ENCODE measurements around the gene GRK6.
A peak's percentile ranks its signal among the peaks of the same experiment; 100 is the strongest.

GRK6 gene

DNA sequence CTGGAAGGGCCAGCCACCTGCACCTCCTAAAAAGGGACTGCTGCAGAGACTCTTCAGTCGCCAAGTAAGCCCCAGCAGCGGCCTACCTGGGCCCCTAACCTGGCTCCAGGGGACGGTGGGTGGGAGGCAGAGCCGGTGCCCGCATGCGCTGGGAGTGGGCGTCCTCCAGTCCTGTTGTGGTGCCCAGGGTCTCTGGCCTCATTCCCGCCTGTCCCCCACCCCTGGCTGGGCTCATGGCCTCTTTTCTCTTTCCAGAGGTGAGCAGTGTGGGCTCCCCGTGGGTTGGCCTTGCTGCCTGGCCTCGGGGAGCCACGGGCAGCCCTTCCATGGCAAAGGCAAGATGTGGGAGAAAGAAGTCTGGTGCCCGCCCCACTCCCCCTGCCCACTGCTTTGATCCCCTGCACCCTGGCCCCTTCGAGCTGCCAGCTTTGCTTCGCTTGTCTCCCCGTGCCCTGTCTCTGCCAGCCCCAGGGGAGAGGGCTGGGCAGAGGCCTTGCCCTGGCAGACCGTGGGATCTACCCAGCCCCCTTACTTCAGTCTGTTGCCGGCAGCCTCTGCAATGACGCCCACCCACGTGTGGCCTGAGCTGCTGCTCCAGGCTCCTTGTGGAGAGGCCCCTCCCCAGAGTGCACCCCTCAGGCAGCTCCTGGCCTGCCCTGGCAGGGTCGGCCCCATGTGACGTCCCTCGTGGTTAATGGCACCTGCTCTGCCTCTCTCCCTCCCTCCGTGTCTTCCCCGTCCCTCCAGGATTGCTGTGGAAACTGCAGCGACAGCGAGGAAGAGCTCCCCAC is 14.7 kb downstream of the GRK6 start:
- DNase-seq: no peak

- no peak for DNase-seq
Measured at GRCh38 chr5:177442066-177442826, 15.8 kb downstream of the GRK6 start.

DNA sequence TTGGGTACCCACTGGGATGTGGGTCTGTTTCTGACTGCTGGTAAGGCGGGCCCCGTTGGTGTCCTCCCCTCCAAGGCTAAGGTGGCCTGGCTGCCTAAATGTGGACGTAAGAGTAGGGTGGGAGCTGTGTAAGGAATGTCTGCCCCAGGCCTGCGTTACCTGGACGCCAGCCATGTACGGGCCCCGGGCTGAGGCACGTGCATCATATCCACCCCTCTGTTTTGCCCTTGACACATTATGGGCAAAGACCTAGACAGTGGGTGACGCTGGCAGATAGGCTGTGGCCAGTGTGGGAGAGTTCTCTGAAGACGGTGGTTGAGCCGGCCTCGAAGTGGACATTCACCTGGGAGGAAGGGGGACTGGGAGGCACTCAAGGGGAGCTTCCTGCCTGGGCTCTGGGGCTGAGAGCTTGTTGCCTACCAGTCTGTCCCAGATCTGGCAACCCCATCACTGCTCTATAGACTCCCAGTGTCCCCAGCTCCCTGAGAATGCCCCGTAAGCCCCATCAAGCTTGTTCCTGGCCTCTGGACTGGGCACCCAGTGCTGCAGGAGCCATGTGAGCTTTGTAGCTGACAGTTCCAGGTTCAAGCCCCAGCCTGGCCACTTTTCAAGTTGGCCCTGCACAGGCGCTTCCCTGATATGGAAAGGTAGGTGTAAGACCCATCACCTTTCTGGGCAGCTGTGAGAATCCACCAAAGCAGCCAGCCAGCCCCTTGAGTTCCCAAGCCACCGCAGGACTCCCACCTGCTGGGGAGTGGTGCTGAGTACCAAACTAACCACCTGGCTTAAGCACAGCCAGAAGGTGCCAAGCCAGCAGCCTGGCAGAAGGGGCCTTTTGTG is 16.9 kb downstream of the GRK6 start:
- DNase-seq: no peak

GRCh38 chr5:177444106-177445051 is 17.9 kb downstream of the GRK6 start:
- DNase-seq: no peak

- no peak for DNase-seq
Measured at GRCh38 chr5:177445052-177445916, 18.8 kb downstream of the GRK6 start.

GRCh38 chr5:177445917-177446199 is 19.4 kb downstream of the GRK6 start:
- DNase-seq: no peak

DNA sequence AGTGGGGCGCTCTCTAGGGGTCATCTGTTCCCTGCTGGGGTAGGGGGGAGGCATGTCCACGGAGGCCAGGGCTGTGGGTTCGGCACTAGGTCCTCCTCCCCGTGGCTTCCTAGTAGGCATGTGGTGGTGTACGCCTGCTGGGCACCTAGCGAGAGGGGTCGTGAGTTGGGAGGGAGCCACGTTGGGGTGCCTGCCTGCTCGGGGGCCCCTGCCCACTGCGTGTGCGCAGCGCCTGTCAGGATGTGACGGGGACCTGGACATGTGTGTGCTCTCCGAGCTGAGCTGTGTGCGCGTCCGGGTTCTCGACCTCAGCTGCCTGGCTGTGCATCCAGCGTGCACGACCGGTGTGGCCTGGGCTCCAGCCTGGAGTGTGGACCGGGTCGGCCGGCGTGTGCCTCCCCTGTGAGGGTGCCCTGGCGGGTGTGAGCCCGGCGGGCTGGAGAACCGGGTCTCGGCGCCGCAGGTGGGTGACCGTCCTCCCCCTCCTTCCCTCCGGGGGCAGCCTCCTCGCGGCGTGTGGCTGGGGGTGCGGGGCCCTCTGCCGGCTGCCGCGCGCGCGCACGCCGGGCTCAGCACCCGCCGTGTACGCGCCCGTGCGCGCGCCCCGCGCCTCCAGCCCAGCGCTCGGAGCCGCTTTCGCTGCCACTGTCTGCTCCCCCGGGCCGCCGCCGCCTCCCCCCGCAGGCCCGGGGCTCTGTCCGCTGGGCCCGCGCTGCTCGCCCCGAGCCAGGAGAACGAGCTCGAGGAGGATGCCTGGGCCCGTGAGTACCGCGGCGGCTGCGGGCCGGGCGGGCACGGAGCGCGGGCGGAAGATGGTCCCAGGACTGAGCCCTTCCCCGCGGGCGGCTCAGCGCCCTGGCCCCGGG is 20.0 kb downstream of the GRK6 start, which contains the start of gene PRR7:
PRR7 (plus strand) TSS at position 615 of the 866 bp plus-strand sequence. CDS start 8,254 bp downstream, outside the sequence.
- DNase-seq: peak; percentile 5

DNA sequence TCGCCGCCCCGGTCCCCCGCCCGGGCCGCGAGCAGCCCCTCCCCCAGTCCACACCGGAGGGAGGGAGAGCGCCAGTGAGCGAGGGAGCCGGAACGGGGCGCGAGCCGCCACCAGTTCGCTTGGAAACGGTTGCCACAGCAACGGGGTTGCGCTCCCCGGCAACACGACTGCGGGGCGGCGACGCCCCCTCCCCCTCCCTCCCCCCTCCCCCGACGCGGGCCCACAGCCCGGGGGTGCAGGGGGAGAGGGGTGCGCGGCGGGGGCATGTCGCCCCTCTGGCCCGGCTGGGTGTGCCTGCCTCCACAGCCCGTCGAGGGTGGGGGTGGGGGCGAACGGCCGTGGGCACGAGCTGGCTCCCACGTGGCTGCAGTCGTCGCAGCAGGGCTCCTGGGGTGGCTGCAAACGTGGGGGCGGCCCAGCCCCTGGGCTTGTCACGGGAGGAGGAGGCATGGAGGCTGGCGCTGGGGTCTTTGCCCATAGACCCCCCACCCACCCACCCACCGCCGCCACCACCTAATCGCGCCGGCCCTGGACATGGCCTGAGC is 20.7 kb downstream of the GRK6 start:
- DNase-seq: peak; percentile 6

DNA sequence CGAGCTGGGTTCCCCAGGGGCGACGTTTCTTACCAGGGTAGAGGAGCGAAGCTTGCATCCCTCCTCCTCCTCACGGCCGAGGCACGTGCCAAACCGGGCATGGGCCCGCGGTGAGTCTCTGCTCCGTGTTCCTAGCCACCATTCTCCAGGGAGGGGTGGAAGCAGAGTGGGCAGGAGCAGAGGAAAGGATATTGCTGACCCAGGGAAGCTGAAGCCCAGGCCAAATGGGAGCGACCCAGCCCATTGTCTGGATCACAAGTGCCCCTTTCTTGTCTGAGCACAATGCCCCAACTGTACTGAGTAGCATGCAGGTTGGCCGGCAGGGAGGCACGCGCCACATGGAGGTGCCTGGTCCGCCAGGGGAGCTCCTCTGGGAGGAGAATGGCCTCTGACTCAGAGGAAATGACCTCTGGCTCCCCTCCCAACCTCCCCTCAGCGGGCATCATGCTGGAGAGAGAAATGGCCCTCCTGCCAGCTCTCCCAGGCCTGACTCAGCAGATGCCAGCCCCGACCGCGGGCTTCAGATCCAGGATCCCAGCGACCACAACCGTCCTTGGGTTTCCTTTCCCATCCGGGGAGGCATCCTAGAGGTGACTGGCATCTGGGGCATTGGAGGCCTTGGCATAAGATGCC is 21.3 kb downstream of the GRK6 start:
- DNase-seq: peak; percentile 8

GRCh38 chr5:177448244-177448950 is 21.9 kb downstream of the GRK6 start:
- no peak for DNase-seq

DNA sequence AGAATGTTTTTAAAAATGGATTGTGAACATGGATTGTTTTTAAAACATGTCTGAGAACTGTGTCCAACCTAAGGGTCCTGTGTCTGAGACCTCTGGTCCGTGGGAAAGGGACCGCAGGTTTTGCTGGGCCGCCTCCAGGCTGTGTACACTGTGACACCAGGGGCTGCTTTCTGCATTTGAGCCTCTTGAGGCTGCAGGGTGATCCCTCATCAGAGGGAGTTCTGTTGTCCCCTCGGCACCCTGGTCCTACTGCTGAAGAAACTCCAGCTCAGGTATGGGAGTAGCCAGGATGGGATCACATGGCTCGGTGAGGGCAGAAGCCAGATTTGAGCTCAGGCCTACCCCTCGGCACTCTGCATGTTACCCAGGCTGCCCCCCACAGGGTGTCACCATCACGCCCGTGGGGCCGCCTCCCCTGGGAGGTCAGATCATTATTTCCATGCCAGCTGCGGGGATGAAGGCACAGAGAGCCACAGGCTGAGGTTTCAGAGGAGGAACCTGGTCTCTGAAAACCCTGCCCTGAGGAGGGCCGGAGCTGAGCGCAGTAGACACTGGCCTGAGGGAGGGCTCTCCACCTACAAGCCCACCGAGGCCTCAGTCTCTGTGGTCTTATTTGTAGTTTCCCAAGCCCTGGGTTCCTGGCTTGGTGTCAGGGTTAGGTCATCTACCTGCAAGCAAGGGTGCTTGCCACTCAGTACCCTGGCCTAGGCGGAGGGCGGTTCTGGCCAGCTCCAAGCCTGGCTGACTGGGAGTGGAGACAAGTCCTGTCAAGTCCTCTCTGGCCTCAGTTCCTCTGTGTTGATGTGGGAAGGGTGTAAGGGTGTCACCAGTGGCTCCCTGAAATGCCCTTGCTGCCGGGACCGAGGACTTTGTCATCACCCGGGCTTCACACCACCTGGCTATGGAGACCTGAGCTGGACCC is 22.9 kb downstream of the GRK6 start:
- no peak for DNase-seq

DNA sequence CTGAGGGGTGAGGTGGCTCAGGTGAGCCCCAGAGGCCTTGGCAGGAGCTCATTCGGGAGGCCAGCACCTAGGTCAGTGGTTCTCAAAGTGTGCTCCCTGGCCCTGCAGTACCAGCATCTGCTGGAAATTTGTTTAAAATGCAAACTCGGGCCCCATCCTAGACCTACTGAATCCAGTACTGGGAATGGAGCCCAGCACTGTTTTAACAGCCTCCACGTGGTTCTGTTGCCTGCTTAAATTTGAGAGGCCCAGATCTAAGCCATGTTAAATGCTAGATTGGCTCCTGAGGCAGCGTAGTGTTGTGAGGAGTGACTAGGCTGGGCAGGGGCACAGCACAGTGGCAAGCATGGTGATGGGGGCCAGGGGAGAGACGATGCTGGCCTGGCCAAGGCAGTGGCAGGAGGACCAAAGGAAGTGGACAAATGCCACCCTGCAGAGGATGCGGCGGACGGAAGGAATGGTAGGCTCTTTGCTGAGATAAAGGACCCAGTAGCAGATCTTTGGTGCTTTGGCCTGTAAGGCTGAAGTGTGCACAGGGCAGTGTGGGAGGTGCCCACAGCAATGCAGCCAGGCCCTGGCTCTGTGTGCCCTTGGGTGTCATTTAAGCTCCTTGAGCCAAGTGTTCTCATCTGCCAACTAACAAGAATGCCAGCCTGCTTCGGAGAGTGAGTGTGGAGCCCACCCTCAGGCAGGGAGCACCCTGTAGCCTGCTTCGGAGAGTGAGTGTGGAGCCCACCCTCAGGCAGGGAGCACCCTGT is 24.4 kb downstream of the GRK6 start:
- DNase-seq: no peak

DNA sequence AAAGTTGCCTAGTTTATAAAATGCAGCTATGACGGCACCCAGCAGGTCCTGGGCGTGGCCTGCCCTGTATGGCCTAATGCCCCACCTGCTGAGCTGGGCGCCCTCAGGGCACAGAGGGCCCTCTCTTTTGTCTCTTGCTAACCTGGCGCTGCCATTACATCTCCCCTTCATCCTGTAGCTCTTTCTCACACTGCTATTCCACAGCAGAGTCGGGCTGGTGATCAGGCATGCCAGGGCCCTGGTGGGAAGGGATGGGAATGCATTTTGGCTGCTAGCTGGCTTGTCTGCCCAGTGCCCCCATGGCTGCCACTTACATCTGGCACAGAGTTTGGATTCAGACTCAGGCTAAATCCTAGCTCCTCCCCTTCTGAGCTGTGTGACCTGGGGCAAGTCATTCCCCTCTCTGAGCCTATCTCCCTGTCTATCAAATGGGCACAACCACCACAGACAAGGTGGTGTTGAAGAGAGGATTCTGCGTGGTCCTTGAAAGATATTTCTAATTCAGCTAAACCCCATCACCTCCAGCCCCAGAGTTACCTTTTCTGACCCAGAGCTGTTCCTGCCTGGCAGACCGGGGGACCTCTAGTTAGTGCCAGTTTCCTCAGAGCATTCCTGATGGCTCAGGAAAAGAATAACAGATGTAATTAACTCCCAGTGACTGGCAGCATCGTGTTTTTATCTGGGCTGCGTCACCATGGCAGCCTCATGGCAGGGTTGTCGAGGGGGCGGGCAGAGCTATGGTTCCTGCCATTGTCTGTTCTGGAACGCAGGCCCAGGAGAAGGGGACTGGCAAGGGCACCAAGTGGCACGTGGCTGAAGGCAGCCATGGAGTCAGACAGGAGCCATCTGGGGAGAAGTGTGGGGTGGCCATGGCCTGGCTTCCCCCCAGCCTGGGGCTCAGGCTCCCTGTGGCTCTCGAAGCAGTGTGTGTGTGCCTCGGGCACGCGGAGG is 26.5 kb downstream of the GRK6 start:
- no peak for DNase-seq

DNA sequence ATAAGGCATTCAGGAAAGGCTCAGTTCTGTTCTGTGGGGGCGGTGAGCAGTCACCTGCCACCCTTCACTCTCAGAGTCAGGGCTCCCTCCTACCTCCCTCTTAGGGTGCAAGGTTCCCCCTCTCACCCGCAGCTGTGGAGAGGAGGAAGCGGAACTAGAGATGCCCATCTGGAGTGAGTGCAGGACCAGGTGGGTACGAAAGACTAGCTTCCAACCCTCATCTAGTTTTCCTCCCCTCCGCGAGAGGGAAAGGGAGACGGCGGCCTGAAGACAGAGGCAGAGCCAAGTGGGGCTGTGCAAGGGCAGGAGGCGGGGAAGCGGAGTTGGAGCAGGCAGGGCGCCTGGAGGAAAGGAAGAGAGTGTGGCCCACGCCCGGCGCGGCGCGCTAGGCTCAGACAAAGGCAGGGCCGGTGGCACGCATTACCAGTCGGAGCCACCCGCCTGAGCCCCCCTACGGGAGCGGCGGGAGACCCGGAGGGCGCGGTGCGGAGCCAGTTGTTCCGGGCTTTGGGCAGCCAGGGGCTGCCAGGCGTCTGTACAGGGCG is 27.4 kb downstream of the GRK6 start:
- DNase-seq: no peak

DNA sequence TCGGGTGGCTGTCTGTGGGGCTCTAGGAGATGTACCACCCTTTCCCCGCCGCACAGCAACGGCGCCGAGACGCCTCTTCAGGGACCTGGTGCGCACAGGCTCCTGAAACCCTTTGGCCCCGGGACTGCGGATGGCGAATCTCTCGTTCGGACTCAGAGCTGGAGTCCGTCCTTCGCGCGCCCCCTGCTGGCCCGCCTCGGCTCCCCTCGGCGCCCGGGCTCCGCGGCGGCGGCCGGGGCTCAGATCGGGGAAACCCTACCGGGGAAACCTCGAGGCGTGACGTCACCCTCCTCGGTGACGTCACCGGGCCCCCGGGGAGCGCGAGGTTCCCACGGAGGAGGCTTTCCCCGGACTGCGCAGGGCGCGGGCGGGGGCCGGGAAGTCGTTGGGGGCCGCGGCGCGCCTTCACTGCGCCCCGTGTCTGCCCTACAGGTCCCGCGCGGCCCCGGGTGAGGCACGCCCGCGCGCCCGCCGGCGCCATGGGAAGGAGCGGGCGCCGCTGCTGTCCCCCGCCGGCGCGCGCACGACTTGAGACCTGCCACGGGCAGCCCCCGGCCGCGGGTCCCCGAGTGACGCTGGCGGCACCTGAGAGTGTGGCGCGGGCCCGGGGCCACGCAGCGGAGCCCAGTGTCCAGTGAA is 28.0 kb downstream of the GRK6 start:
- peak; percentile 60 for DNase-seq

All from DMS153 (cell line).